LNCAP (cell line): Measurements from ENCODE around the gene SYT12.
A peak's percentile ranks its signal among the peaks of the same experiment; 100 is the strongest.

ENCODE experiments used
- CTCF ChIP-seq: fragments of 450-650 bp; IDR thresholded peaks from 2 replicates; pipeline ENCODE4 v1.5.1; 2017; ENCODE audit warnings: mild to moderate bottlenecking

SYT12 gene

GRCh38 chr11:67022961-67023956, at the start of gene SYT12:
Gene SYT12 (plus strand): TSS chr11:67023134. CDS start chr11:67030145, 7,011 bp downstream.
- TF ChIP-seq CTCF: no peak

GRCh38 chr11:66973956-66974580, 48.9 kb upstream of the SYT12 start:
- TF ChIP-seq CTCF: no peak

GRCh38 chr11:66974724-66975404, 48.1 kb upstream of the SYT12 start, which contains the start of gene C11orf86:
Gene C11orf86 (plus strand): TSS chr11:66975304. CDS start chr11:66975363, 59 bp downstream.
- TF ChIP-seq CTCF: no peak

- no peak for TF ChIP-seq CTCF
These were observed 47.4 kb upstream of the SYT12 start for GRCh38 chr11:66975405-66976027.

- TF ChIP-seq CTCF: peak; percentile 77
These were observed 46.9 kb upstream of the SYT12 start for GRCh38 chr11:66976028-66976467.

GRCh38 chr11:66976925-66977324, 46.0 kb upstream of the SYT12 start:
- TF ChIP-seq CTCF: no peak

GRCh38 chr11:66978229-66978628, 44.7 kb upstream of the SYT12 start:
- no peak for TF ChIP-seq CTCF
